K562 (cell line): ENCODE data around the gene ANKRD33. TPM values are rescaled to one million over a fixed set of nuclear protein-coding genes. Genes with fewer than 3 reads are reported as not detected.

Source experiments
- CBX5 ChIP-seq: IDR thresholded peaks from 2 replicates; pipeline ENCODE4 v1.6.1; 2014; ENCODE audit warnings: low read depth, borderline replicate concordance
- CREB1 ChIP-seq, 2 experiments: sonication (generic) in 1 of 2; formaldehyde crosslinking in 1 of 2; IDR thresholded peaks; 2 replicates each; pipeline versions ENCODE4 v1.6.1 to v1.8.0; 2012 to 2022; ENCODE audit warnings: inconsistent platforms in 1 of 2, mild to moderate bottlenecking in 1 of 2, missing genetic modification reagents in 1 of 2, moderate library complexity in 1 of 2
- CREB3 ChIP-seq: fragments of 450-650 bp; conservative IDR thresholded peaks from 2 replicates; pipeline ENCODE4 v1.6.1; 2016; ENCODE audit warnings: missing genetic modification characterization, low read depth, mild to moderate bottlenecking, missing compliant biosample characterization, moderate library complexity
- GABPB2 ChIP-seq: fragments of 250-450 bp; sonication (Bioruptor Pico); conservative IDR thresholded peaks from 2 replicates; pipeline ENCODE4 v1.5.1; 2021; ENCODE audit warnings: mild to moderate bottlenecking
- HEY1 ChIP-seq: fragments of 250-450 bp; sonication (Bioruptor Pico); IDR thresholded peaks from 2 replicates; pipeline ENCODE4 v1.5.0; 2020; ENCODE audit warnings: mild to moderate bottlenecking, moderate library complexity, borderline replicate concordance
- IFI16 ChIP-seq: fragments of 250-450 bp; sonication (Bioruptor Pico); IDR thresholded peaks from 2 replicates; pipeline ENCODE4 v2.1.2; 2022; ENCODE audit warnings: mild to moderate bottlenecking, inconsistent platforms
- MEIS2 ChIP-seq: fragments of 450-650 bp; IDR thresholded peaks from 2 replicates; pipeline ENCODE4 v1.6.1; 2014; ENCODE audit warnings: mild to moderate bottlenecking; ENCODE audit not compliant: partially characterized antibody
- NCOA1 ChIP-seq: fragments of 450-650 bp; IDR thresholded peaks from 2 replicates; pipeline ENCODE4 v1.6.1; 2016; ENCODE audit warnings: low read depth
- NR2F6 ChIP-seq: fragments of 450-650 bp; formaldehyde crosslinking; IDR thresholded peaks from 2 replicates; pipeline ENCODE4 v1.4.0; 2020; ENCODE audit warnings: mild to moderate bottlenecking
- PHB ChIP-seq: fragments of 250-450 bp; sonication (Bioruptor Pico); IDR thresholded peaks from 2 replicates; pipeline ENCODE4 v1.5.0; 2021
- SMAD3 ChIP-seq: fragments of 450-650 bp; formaldehyde crosslinking; conservative IDR thresholded peaks from 2 replicates; pipeline ENCODE4 v1.4.0; 2020; ENCODE audit warnings: mild to moderate bottlenecking
- SNRNP70 ChIP-seq: fragments of 200-400 bp; formaldehyde crosslinking; optimal IDR thresholded peaks from 2 replicates; pipeline ENCODE3; 2017; ENCODE audit warnings: low read depth, low read length
- TEAD1 ChIP-seq, 2 experiments: fragments of 450-650 bp in 1 of 2; sonication (generic) in 1 of 2; formaldehyde crosslinking; IDR thresholded peaks; 2 replicates each; pipeline versions ENCODE4 v1.4.0 to v1.8.0; 2020 to 2022; ENCODE audit warnings: mild to moderate bottlenecking in 2 of 2, missing genetic modification reagents in 1 of 2
- THRA ChIP-seq: fragments of 450-650 bp; IDR thresholded peaks from 2 replicates; pipeline ENCODE4 v1.6.1; 2017; ENCODE audit warnings: mild to moderate bottlenecking, moderate library complexity
- ZBTB8A ChIP-seq: fragments of 450-650 bp; IDR thresholded peaks from 2 replicates; pipeline ENCODE4 v1.6.1; 2018; ENCODE audit warnings: mild to moderate bottlenecking, moderate library complexity; ENCODE audit not compliant: partially characterized antibody
- ZKSCAN1 ChIP-seq: fragments of 150-350 bp; IDR thresholded peaks from 2 replicates; pipeline ENCODE4 v1.6.1; 2016; ENCODE audit warnings: low read depth, low read length
- ZNF274 ChIP-seq: IDR thresholded peaks from 2 replicates; pipeline ENCODE4 v1.6.1; 2011; ENCODE audit warnings: low read depth, mild to moderate bottlenecking, low read length, moderate library complexity, borderline replicate concordance
- ZNF3 ChIP-seq: fragments of 250-450 bp; sonication (Bioruptor Pico); IDR thresholded peaks from 2 replicates; pipeline ENCODE4 v1.5.0; 2021; ENCODE audit warnings: mild to moderate bottlenecking, moderate library complexity
- ZNF431 ChIP-seq: sonication (generic); formaldehyde crosslinking; IDR thresholded peaks from 2 replicates; pipeline ENCODE4 v1.8.0; 2022; ENCODE audit warnings: mild to moderate bottlenecking, missing genetic modification reagents
- ZNF449 ChIP-seq: fragments of 250-450 bp; sonication (Bioruptor Pico); IDR thresholded peaks from 2 replicates; pipeline ENCODE4 v1.8.0; 2022; ENCODE audit warnings: moderate library complexity, mild to moderate bottlenecking, inconsistent platforms
- ZNF696 ChIP-seq: fragments of 250-450 bp; sonication (Bioruptor Pico); conservative IDR thresholded peaks from 2 replicates; pipeline ENCODE4 v1.4.0; 2020; ENCODE audit warnings: mild to moderate bottlenecking, moderate library complexity
- polyA plus RNA-seq, 8 experiments: library from polyadenylated mRNA; depleted of rRNA in 4 of 8; stranded (reverse) in 5 of 8; unstranded in 3 of 8; fragments of >200 nt; fragmentation: Nextera tagmentation in 2 of 8; fragmentation: Illumina TruSeq in 1 of 8; extraction: Ambion mirVana in 2 of 8; extraction: Trizol in 1 of 8; gene quantifications; 2 replicates each; pipeline versions ENCODE4 v1.2.1 to v1.2.3, GENCODE V29; 2011 to 2014; ENCODE audit warnings: inconsistent platforms in 1 of 8, missing spikeins in 1 of 8
- total RNA-seq, 7 experiments: library from RNA; depleted of rRNA in 6 of 7; stranded (reverse); fragments of >200 nt in 6 of 7; fragmentation: Illumina TruSeq in 2 of 7; extraction: Trizol in 2 of 7; gene quantifications; 2 replicates each; pipeline versions ENCODE4 v1.2.1 to v1.2.3, GENCODE V29; 2011 to 2021; ENCODE audit warnings: low replicate concordance in 1 of 7
- TF ChIP-seq, protein P1 (sequence below): conservative IDR thresholded peaks from 2 replicates; pipeline ENCODE4 v1.6.1; 2011; ENCODE audit warnings: low read depth, mild to moderate bottlenecking, low read length; ENCODE audit not compliant: control insufficient read depth
- TF ChIP-seq, protein P2 (sequence below), 3 experiments: fragments of 200-800 bp in 1 of 3; sonication (Bioruptor generic) in 1 of 3; sonication (generic) in 1 of 3; formaldehyde crosslinking in 1 of 3; IDR thresholded peaks; 2 replicates each; pipeline versions ENCODE4 v1.6.1 to v1.8.0; 2016 to 2022; ENCODE audit warnings: mild to moderate bottlenecking in 2 of 3, missing compliant biosample characterization in 2 of 3, missing genetic modification characterization in 2 of 3, missing genetic modification reagents in 1 of 3

The ANKRD33 gene
- total and polyA plus RNA-seq, 9 of the 15 experiments (the other 6 are each of a cell fraction or from before 2014, with no cell fraction given), result 0.04 to 0.11 (median 0.07) TPM; not detected in 4

DNA sequence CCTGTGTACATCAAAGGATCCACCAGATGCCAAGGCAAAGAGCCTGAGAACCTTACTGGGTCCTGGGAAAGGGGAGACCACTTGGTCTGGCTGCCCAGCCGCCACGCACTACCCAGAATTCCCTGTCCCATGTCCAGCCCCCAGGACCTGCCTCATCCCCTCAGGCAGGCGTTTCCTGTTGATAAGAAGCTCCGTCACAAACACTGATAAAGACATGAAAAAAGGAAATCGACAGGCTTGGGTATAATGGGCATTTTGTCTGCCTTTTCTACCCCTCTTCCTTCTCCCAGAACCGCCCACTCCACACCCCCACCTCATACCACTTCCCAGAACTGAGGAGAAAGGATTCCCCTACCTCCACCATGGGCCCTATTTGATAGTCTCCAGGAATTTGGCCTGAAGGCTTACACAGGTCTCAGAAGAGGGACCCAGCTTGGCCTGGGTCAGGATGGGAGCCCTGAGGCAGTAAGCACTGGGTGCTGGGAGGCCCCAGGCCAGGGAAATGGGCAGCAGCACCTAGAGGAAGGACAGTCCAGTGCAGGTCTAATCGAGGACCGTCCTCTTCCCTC, 38.2 kb downstream of the ANKRD33 start (continued):
- TF ChIP-seq ZKSCAN1 (no peak), NR2F6 (CRISPR knock-in tag) (no peak), PHB (no peak), CBX5 (no peak), SNRNP70 (no peak), CREB3 (tag) (no peak), SMAD3 (CRISPR knock-in tag) (no peak), THRA (no peak), ZNF696 (CRISPR knock-in tag) (no peak), CREB1 (IDR thresholded peaks at IDR 0.05) (0 out of 2 replicates have a peak, but pooled peaks have one; percentile 51), CREB1 (CRISPR knock-in tag; IDR thresholded peaks at IDR 0.05) (no peak), ZBTB8A (no peak), HEY1 (no peak), IFI16 (CRISPR knock-in tag) (no peak), ZNF3 (CRISPR knock-in tag) (no peak), GABPB2 (no peak), ZNF274 (no peak), ZNF449 (CRISPR knock-in tag) (no peak), MEIS2 (no peak), TEAD1 (CRISPR knock-in tag; IDR thresholded peaks at IDR 0.05) (no peak; a peak in 1 of 4 replicates), NCOA1 (peak; percentile 28; the same call in 1 of the 2 replicates), ZNF431 (CRISPR knock-in tag) (no peak)
- TF ChIP-seq, protein P1, sequence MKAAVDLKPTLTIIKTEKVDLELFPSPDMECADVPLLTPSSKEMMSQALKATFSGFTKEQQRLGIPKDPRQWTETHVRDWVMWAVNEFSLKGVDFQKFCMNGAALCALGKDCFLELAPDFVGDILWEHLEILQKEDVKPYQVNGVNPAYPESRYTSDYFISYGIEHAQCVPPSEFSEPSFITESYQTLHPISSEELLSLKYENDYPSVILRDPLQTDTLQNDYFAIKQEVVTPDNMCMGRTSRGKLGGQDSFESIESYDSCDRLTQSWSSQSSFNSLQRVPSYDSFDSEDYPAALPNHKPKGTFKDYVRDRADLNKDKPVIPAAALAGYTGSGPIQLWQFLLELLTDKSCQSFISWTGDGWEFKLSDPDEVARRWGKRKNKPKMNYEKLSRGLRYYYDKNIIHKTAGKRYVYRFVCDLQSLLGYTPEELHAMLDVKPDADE, result peak; percentile 79; the same call in 1 of the 2 replicates
- TF ChIP-seq, protein P2, sequence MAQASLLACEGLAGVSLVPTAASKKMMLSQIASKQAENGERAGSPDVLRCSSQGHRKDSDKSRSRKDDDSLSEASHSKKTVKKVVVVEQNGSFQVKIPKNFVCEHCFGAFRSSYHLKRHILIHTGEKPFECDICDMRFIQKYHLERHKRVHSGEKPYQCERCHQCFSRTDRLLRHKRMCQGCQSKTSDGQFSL (CRISPR knock-in tag; IDR thresholded peaks at IDR 0.05), result no peak
- TF ChIP-seq, protein P2 (tag; IDR thresholded peaks at IDR 0.05), result no peak
